K562 (cell line): ENCODE measurements around the gene CYS1. TPM values are rescaled to one million over a fixed set of nuclear protein-coding genes. Genes with fewer than 3 reads are reported as not detected.
A peak's percentile ranks its signal among the peaks of the same experiment; 100 is the strongest.

Experiments
- ATAC-seq: fragments of 200-7000 bp; cut with Tn5 transposase; 3 replicates; pipeline ENCODE4 v1.9.1; 2020; ENCODE audit warnings: moderate library complexity
- BruUV-seq: library from RNA; stranded (reverse); fragments of 400-500 nt; replicated peaks from 2 replicates; lab custom pipeline; 2021; lab: Mats Ljungman, UMichigan
- CTCF ChIA-PET: fragments of 300-600 bp; formaldehyde crosslinking; extraction: SDS; loops from one replicate; lab custom pipeline; 2021; ENCODE audit warnings: low intra/inter-chr PET ratio; lab: Yijun Ruan, JAX
- POLR2A ChIA-PET: fragments of 300-600, 350-650 bp; sonication (Branson Sonifier 250); formaldehyde crosslinking; extraction: SDS; loops from one replicate; lab custom pipeline; 2021; ENCODE audit warnings: antibody characterized with exemption, inconsistent platforms; lab: Yijun Ruan, JAX
- DNase-seq, 4 experiments: peaks; one replicate each; pipeline versions ENCODE4 v3.0.0 to v3.0.0-alpha.2; 2011 to 2018; ENCODE audit warnings: low spot score in 3 of 4, mixed read lengths in 3 of 4; ENCODE audit errors: extremely low read depth in 1 of 4
- FAIRE-seq: peaks from 2 replicates; lab custom pipeline; 2011; peaks lifted over from hg19 to GRCh38; lab: Jason Lieb, UNC
- H2AFZ ChIP-seq: 2 replicates; pipeline ENCODE4 v1.6.0; 2011; ENCODE audit warnings: low read depth, low read length, control low read depth, inconsistent platforms
- H3K27ac ChIP-seq: fragments of 200-600 bp; 3 replicates; pipeline ENCODE4 v1.8.0; 2011; ENCODE audit warnings: low read depth, mild to moderate bottlenecking, control low read depth, inconsistent platforms, low read length, moderate library complexity, mixed read lengths; ENCODE audit errors: extremely low read depth
- H3K27me3 ChIP-seq, 2 experiments: fragments of 300-600 bp in 1 of 2; 2 replicates in 1 of 2; 3 replicates in 1 of 2; pipeline versions ENCODE4 v1.6.0 to v1.8.0; 2011; ENCODE audit warnings: inconsistent platforms in 2 of 2, low read length in 2 of 2, mild to moderate bottlenecking in 1 of 2, mixed read lengths in 1 of 2, moderate library complexity in 1 of 2; ENCODE audit not compliant: control insufficient read depth in 2 of 2, insufficient read depth in 2 of 2
- H3K36me3 ChIP-seq: fragments of 300-600 bp; 3 replicates; pipeline ENCODE4 v1.8.0; 2011; ENCODE audit warnings: mild to moderate bottlenecking, low read length, inconsistent platforms; ENCODE audit not compliant: control insufficient read depth, insufficient read depth
- H3K4me1 ChIP-seq, 2 experiments: fragments of 200-600 bp in 1 of 2; replicated peaks in 1 of 2; 2 replicates in 1 of 2; 3 replicates in 1 of 2; pipeline versions ENCODE4 v1.5.1 to v1.8.0; 2011; ENCODE audit warnings: inconsistent platforms in 2 of 2, low read length in 2 of 2, mild to moderate bottlenecking in 1 of 2, mixed read lengths in 1 of 2, moderate library complexity in 1 of 2; ENCODE audit not compliant: control insufficient read depth in 2 of 2, insufficient read depth in 2 of 2
- H3K4me2 ChIP-seq: 2 replicates; pipeline ENCODE4 v1.6.1; 2011; ENCODE audit warnings: low read length, control low read depth, inconsistent platforms, mixed read lengths; ENCODE audit not compliant: insufficient read depth
- H3K4me3 ChIP-seq: fragments of 200-600 bp; sonication (generic), shearing (Covaris generic); 2 replicates; pipeline ENCODE4 v1.5.1; 2016; ENCODE audit warnings: control low read depth, inconsistent platforms
- H3K79me2 ChIP-seq: fragments of 200-600 bp; 3 replicates; pipeline ENCODE4 v1.8.0; 2011; ENCODE audit warnings: low read length, inconsistent platforms; ENCODE audit not compliant: control insufficient read depth, insufficient read depth
- H3K9ac ChIP-seq, 2 experiments: 2 replicates each; pipeline versions ENCODE4 v1.6.0 to v1.6.1; 2011; ENCODE audit warnings: low read depth in 2 of 2, low read length in 2 of 2, control low read depth in 1 of 2, inconsistent platforms in 1 of 2, mild to moderate bottlenecking in 1 of 2, mixed read lengths in 1 of 2; ENCODE audit not compliant: insufficient read depth in 1 of 2
- H3K9me1 ChIP-seq: one replicate; pipeline ENCODE4 v1.6.0; 2011; ENCODE audit warnings: inconsistent platforms, mild to moderate bottlenecking, low read length, moderate library complexity; ENCODE audit not compliant: control insufficient read depth, insufficient read depth
- H3K9me3 ChIP-seq: replicated peaks from 2 replicates; pipeline ENCODE4 v1.5.1; 2011; ENCODE audit warnings: low read depth, low read length, inconsistent platforms; ENCODE audit not compliant: control insufficient read depth, insufficient read depth
- H4K20me1 ChIP-seq: replicated peaks from 2 replicates; pipeline ENCODE4 v1.6.1; 2011; ENCODE audit warnings: low read length, inconsistent platforms, mixed read lengths; ENCODE audit not compliant: control insufficient read depth, insufficient read depth
- DPF2 ChIP-seq: fragments of 450-650 bp; IDR thresholded peaks from 2 replicates; pipeline ENCODE4 v1.6.1; 2016
- MED1 ChIP-seq: sonication (generic); formaldehyde crosslinking; IDR thresholded peaks from 2 replicates; pipeline ENCODE4 v1.8.1; 2023; ENCODE audit warnings: missing genetic modification reagents, borderline replicate concordance
- POLR2A ChIP-seq: fragments of 450-650 bp; conservative IDR thresholded peaks from 2 replicates; pipeline ENCODE4 v1.6.1; 2016
- SNRNP70 ChIP-seq: fragments of 200-400 bp; formaldehyde crosslinking; optimal IDR thresholded peaks from 2 replicates; pipeline ENCODE3; 2017; ENCODE audit warnings: low read depth, low read length
- ZNF589 ChIP-seq: fragments of 200-800 bp; sonication (Bioruptor generic); IDR thresholded peaks from 2 replicates; pipeline ENCODE4 v1.6.1; 2016; ENCODE audit warnings: low read depth, missing genetic modification characterization, missing compliant biosample characterization
- WGBS: fragments of 100-300 bp; shearing (Covaris generic); methylation state at CpG from one replicate; pipeline ENCODE4 v1.1.6; 2016; ENCODE audit warnings: low coverage, mixed read lengths; ENCODE audit not compliant: insufficient coverage; ENCODE audit errors: missing lambda C conversion rate; 5-methylcytosine and 5-hydroxymethylcytosine counted together
- in situ Hi-C: fragments of 300-500 bp; cut with MboI; formaldehyde crosslinking; loops from 4 replicates; pipeline ENCODE4 v1.15.0; 2018; ENCODE audit warnings: inconsistent platforms, mixed read lengths
- intact Hi-C: fragments of 100-400 bp; cut with micrococcal nuclease; formaldehyde crosslinking; loops from 2 replicates; pipeline ENCODE4 v1.14.2; 2022
- polyA plus RNA-seq, 8 experiments: library from polyadenylated mRNA; depleted of rRNA in 4 of 8; stranded (reverse) in 5 of 8; unstranded in 3 of 8; fragments of >200 nt; fragmentation: Nextera tagmentation in 2 of 8; fragmentation: Illumina TruSeq in 1 of 8; extraction: Ambion mirVana in 2 of 8; extraction: Trizol in 1 of 8; gene quantifications; 2 replicates each; pipeline versions ENCODE4 v1.2.1 to v1.2.3, GENCODE V29; 2011 to 2014; ENCODE audit warnings: inconsistent platforms in 1 of 8, missing spikeins in 1 of 8
- total RNA-seq, 7 experiments: library from RNA; depleted of rRNA in 6 of 7; stranded (reverse); fragments of >200 nt in 6 of 7; fragmentation: Illumina TruSeq in 2 of 7; extraction: Trizol in 2 of 7; gene quantifications; 2 replicates each; pipeline versions ENCODE4 v1.2.1 to v1.2.3, GENCODE V29; 2011 to 2021; ENCODE audit warnings: low replicate concordance in 1 of 7
- TF ChIP-seq, protein P1 (sequence below): IDR thresholded peaks from 2 replicates; pipeline ENCODE4 v1.6.1; 2016; ENCODE audit warnings: missing genetic modification characterization, missing compliant biosample characterization
- TF ChIP-seq, protein P2 (sequence below): fragments of 250-450 bp; sonication (Bioruptor Pico); IDR thresholded peaks from 2 replicates; pipeline ENCODE4 v1.5.0; 2020; ENCODE audit warnings: mild to moderate bottlenecking, borderline replicate concordance

Gene CYS1
- total and polyA plus RNA-seq, 9 of the 15 experiments (the other 6 are each of a cell fraction or from before 2014, with no cell fraction given) = 0.11 to 0.13 TPM; not detected in 7

DNA sequence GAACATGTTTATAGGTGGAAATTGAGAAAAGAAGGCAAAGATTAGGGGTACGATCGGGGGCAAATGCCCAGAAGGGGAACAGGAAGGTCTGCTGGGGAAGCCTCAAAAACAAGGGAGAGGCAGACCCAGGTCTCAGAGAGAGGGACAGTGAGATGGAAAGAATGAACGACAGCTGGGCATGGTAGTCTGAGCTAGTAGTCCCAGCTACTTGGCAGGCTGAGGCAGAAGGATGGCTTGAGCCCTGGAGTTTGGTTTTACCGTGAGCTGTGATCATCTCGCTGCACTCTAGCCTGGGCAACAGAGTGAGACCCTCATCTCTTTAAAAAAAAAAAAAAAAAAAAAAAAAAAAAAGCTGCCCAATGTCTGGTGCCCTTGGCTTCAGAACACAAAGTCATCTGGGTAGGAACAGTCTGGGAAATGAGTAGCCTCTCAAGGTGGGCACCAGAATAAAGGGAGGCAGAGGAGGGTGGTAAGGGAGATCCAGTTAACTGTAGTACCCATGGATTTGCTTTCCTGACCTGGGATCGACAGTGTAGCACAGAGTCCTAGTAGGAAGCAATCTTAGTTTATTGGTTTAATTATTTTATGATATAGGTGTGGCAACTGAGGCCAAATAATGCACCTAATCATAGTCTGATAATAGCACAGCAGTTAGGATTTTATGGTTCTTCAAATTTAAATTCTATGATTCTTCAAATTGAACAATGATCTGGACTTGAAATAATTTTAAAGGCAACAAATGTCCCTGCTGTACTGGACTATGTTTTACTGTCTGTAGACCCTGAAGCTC is 45.8 kb upstream of the CYS1 start (continued):
- TF ChIP-seq, protein P1, sequence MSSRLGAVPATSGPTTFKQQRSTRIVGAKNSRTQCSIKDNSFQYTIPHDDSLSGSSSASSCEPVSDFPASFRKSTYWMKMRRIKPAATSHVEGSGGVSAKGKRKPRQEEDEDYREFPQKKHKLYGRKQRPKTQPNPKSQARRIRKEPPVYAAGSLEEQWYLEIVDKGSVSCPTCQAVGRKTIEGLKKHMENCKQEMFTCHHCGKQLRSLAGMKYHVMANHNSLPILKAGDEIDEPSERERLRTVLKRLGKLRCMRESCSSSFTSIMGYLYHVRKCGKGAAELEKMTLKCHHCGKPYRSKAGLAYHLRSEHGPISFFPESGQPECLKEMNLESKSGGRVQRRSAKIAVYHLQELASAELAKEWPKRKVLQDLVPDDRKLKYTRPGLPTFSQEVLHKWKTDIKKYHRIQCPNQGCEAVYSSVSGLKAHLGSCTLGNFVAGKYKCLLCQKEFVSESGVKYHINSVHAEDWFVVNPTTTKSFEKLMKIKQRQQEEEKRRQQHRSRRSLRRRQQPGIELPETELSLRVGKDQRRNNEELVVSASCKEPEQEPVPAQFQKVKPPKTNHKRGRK (tag) = 0 out of 2 replicates have a peak, but pooled peaks have one; percentile 22
- TF ChIP-seq POLR2A = peak; percentile 66
- peak; percentile 62 for TF ChIP-seq SNRNP70

DNA sequence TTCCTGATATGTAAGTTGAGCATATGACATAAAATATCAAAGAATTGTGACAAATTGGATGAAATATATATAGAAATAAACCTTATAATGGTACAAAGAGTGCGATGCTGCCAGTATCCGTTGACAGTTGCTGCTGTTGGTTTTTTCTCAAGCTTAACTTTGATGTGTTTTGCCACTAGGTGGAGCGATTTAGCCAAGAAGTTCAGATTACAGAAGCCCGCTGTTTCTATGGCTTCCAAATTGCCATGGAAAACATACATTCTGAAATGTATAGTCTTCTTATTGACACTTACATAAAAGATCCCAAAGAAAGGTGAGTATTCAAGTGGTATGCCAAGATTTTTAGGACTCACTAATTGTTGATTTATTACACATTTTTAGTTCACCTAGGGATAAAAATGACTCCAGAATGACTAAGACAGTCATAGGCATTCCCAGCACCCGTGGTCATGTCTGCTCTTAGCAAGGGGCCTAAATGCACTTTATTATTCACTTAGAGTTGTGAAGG is 44.4 kb upstream of the CYS1 start:
- CTCF ChIA-PET = interaction anchor here (0.6 to 1.8 kb wide), 6 partner anchors 144 to 544 kb away, joined by 3 to 21 read pairs (median 4); no protein-coding TSS in a partner anchor
- H3K27ac ChIP-seq = peak overlapping the region; percentile 99; the same call in 2 of the 3 replicates
- peaks cover 95% of the 10 kb centered on the region for H3K79me2 ChIP-seq
- peak overlapping the region in 1 of 2 experiments; percentile 100; a peak in 3 of 4 replicates for H3K9ac ChIP-seq
- peaks cover 3% of the 10 kb centered on the region; the same call in 1 of the 2 replicates for H4K20me1 ChIP-seq
- WGBS = 8% methylated on average over 5 of the region's 5 CpGs
- DNase-seq (peak in 2 of 4 experiments; percentile 17 to 84), ATAC-seq (no peak), FAIRE-seq (peak; percentile 92)
- no peaks in the 10 kb centered on the region for H3K27me3 ChIP-seq
- POLR2A ChIA-PET = interaction anchor here (0.6 to 5.1 kb wide), 18 partner anchors 10 to 321 kb away, joined by 3 to 44 read pairs (median 3); no protein-coding TSS in a partner anchor
- peak overlapping the region; percentile 84 for H3K4me3 ChIP-seq
- no peaks in the 10 kb centered on the region for H3K9me3 ChIP-seq
- H3K36me3 ChIP-seq = peaks cover 66% of the 10 kb centered on the region
- intact Hi-C loops = loop anchor here (1.0 to 5.0 kb wide), 5 partner anchors 146 to 536 kb away; partner anchors contain the start of gene HPCAL1
- peaks cover 24 to 25% of the 10 kb centered on the region in 2 experiments; a peak in 4 of 5 replicates for H3K4me1 ChIP-seq
- no peaks in the 10 kb centered on the region for H3K9me1 ChIP-seq
- H2AFZ ChIP-seq = no peak overlapping the region
- in situ Hi-C loops = loop anchor here (5.0 kb wide), 1 partner anchor 313 kb away; no protein-coding TSS in a partner anchor
- H3K4me2 ChIP-seq = peak overlapping the region; percentile 95
- BruUV-seq = no TSS peak
- TF ChIP-seq DPF2 = no peak
- TF ChIP-seq, protein P2, sequence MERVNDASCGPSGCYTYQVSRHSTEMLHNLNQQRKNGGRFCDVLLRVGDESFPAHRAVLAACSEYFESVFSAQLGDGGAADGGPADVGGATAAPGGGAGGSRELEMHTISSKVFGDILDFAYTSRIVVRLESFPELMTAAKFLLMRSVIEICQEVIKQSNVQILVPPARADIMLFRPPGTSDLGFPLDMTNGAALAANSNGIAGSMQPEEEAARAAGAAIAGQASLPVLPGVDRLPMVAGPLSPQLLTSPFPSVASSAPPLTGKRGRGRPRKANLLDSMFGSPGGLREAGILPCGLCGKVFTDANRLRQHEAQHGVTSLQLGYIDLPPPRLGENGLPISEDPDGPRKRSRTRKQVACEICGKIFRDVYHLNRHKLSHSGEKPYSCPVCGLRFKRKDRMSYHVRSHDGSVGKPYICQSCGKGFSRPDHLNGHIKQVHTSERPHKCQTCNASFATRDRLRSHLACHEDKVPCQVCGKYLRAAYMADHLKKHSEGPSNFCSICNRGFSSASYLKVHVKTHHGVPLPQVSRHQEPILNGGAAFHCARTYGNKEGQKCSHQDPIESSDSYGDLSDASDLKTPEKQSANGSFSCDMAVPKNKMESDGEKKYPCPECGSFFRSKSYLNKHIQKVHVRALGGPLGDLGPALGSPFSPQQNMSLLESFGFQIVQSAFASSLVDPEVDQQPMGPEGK = no peak
- TF ChIP-seq ZNF589 = no peak
- TF ChIP-seq MED1 (CRISPR knock-in tag) = no peak
